GM13977 (cell line): ENCODE data around the gene SLC25A22.

ENCODE experiments used
- DNase-seq: peaks from one replicate; pipeline ENCODE4 v3.0.0; 2012; ENCODE audit warnings: low spot score
- CTCF ChIP-seq: IDR thresholded peaks from 2 replicates; pipeline ENCODE4 v1.5.1; 2012; ENCODE audit warnings: mild to moderate bottlenecking, control low read depth; ENCODE audit not compliant: insufficient read depth; ENCODE audit errors: extremely low read depth, missing control alignments
- in situ Hi-C: fragments of 300-500 bp; cut with MboI; formaldehyde crosslinking; loops from one replicate; pipeline ENCODE4 v1.12.0; 2022; ENCODE audit warnings: low sequenced_read_pairs, low pct_unique_long_range_greater_than_20kb, mixed read lengths, inconsistent platforms; ENCODE audit not compliant: unreplicated experiment

SLC25A22 gene

GRCh38 chr11:742571-743201 is 55.4 kb downstream of the SLC25A22 start:
- TF ChIP-seq CTCF = no peak
- in situ Hi-C loops = no loop called here
- no peak for DNase-seq

GRCh38 chr11:742156-742546 is 55.9 kb downstream of the SLC25A22 start:
- DNase-seq = no peak
- TF ChIP-seq CTCF = no peak
- in situ Hi-C loops = no loop called here
